Activated T-cell treated with anti-CD3 and anti-CD28 coated beads, Interleukin-2, amount 50 U/mL, for 4 hours (primary cell): ENCODE measurements around the gene TMEM208. TPM values are rescaled to one million over a fixed set of nuclear protein-coding genes. Genes with fewer than 3 reads are reported as not detected.
A peak's percentile ranks its signal among the peaks of the same experiment; 100 is the strongest.

Experiments used
- ATAC-seq, 2 donors: fragments of 200-7000 bp; cut with Tn5 transposase; one replicate each; pipeline ENCODE4 v1.10.0; 2021
- DNase-seq: peaks from one replicate; pipeline ENCODE4 v3.0.0-alpha.2; 2020
- H3K27me3 Mint-ChIP-seq: one replicate; pipeline ENCODE4 v1.8.0; 2021; ENCODE audit warnings: low read depth, mixed read lengths
- H3K36me3 Mint-ChIP-seq: one replicate; pipeline ENCODE4 v1.8.0; 2022; ENCODE audit warnings: mixed read lengths; ENCODE audit not compliant: insufficient read depth
- H3K4me1 Mint-ChIP-seq: one replicate; pipeline ENCODE4 v1.8.0; 2021; ENCODE audit warnings: low read depth, mixed read lengths
- H3K4me3 Mint-ChIP-seq: one replicate; pipeline ENCODE4 v1.8.0; 2021; ENCODE audit warnings: mild to moderate bottlenecking, moderate library complexity, mixed read lengths
- H3K9me3 Mint-ChIP-seq: one replicate; pipeline ENCODE4 v1.8.0; 2021; ENCODE audit warnings: mixed read lengths
- total RNA-seq, 3 donors: library from RNA; stranded (reverse); gene quantifications; one replicate each; pipeline ENCODE4 v1.2.1, GENCODE V29; 2021

The TMEM208 gene
- total RNA-seq, 3 donors from 2014 or later = 109 to 130 (median 124) TPM

DNA sequence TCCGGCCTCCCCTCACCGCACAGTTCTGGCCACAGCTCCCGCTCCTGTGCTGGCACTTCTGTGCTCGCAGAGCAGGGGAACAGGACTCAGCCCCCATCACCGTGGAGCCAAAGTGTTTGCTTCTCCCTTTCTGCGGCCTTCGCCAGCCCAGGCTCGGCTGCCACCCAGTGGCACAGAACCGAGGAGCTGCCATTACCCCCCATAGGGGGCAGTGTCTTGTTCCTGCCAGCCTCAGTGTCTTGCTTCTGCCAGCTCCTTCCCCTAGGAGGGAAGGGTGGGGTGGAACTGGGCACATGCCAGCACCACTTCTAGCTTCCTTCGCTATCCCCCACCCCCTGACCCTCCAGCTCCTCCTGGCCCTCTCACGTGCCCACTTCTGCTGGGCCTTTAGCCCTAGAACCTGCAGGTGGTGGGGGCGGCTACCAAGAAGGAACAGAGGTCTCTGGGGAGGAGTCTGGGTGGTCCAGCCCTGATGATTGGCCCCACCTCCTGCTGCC, 28.6 kb upstream of the TMEM208 start:
- Mint-ChIP-seq H3K9me3 (no peaks in the 10 kb centered on the region), H3K27me3 (no peaks in the 10 kb centered on the region), H3K4me1 (peaks cover 22% of the 10 kb centered on the region), H3K4me3 (no peak overlapping the region), H3K36me3 (peaks cover 29% of the 10 kb centered on the region)
- DNase-seq (no peak), ATAC-seq (peak; percentile 60 to 61)

- Mint-ChIP-seq H3K4me1 (peaks cover 13% of the 10 kb centered on the region), H3K27me3 (no peaks in the 10 kb centered on the region), H3K9me3 (no peaks in the 10 kb centered on the region), H3K36me3 (peaks cover 24% of the 10 kb centered on the region), H3K4me3 (no peak within 1 kb of the TSS)
- ATAC-seq (no peak), DNase-seq (no peak)
Measured at GRCh38 chr16:67199011-67199807, 27.7 kb upstream of the TMEM208 start, which contains the start of gene ELMO3. Gene ELMO3, plus strand, starts transcription at chr16:67199131. Its CDS starts 196 bp downstream, at chr16:67199327.

- ATAC-seq = no peak
- no peaks in the 10 kb centered on the region for H3K9me3 Mint-ChIP-seq
- peaks cover 13% of the 10 kb centered on the region for H3K4me1 Mint-ChIP-seq
Measured at GRCh38 chr16:67199808-67200198, 27.1 kb upstream of the TMEM208 start.

DNA sequence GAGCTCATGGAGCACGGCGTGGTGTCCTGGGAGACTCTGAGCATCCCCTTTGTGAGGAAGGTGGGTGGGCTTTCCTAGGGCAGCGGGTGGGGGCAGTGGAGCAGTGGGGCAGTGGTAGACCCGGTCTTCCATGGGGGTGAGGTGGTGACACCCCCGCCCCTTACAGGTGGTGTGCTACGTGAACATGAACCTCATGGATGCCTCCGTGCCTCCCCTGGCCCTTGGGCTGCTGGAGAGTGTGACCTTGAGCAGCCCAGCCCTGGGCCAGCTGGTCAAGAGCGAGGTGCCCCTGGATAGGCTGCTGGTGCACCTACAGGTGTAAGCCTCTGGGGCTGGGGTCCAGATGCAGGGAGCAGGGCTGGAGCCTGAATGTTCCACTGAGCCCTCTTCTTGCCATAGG, 26.4 kb upstream of the TMEM208 start:
- Mint-ChIP-seq H3K27me3 (no peaks in the 10 kb centered on the region), H3K9me3 (no peaks in the 10 kb centered on the region), H3K4me1 (peaks cover 12% of the 10 kb centered on the region), H3K36me3 (peaks cover 21% of the 10 kb centered on the region), H3K4me3 (no peak overlapping the region)
- ATAC-seq = no peak
- no peak for DNase-seq

More at GRCh38 chr16:67199808-67200198, 27.1 kb upstream of the TMEM208 start:
- Mint-ChIP-seq H3K4me3 (no peak overlapping the region), H3K36me3 (peaks cover 24% of the 10 kb centered on the region), H3K27me3 (no peaks in the 10 kb centered on the region)
- DNase-seq = no peak

GRCh38 chr16:67201411-67202345, 25.3 kb upstream of the TMEM208 start:
- DNase-seq (no peak), ATAC-seq (no peak)
- H3K4me3 Mint-ChIP-seq = no peak overlapping the region
- peaks cover 2% of the 10 kb centered on the region for H3K4me1 Mint-ChIP-seq
- H3K9me3 Mint-ChIP-seq = no peaks in the 10 kb centered on the region
- H3K27me3 Mint-ChIP-seq = no peaks in the 10 kb centered on the region
- H3K36me3 Mint-ChIP-seq = peaks cover 11% of the 10 kb centered on the region

DNA sequence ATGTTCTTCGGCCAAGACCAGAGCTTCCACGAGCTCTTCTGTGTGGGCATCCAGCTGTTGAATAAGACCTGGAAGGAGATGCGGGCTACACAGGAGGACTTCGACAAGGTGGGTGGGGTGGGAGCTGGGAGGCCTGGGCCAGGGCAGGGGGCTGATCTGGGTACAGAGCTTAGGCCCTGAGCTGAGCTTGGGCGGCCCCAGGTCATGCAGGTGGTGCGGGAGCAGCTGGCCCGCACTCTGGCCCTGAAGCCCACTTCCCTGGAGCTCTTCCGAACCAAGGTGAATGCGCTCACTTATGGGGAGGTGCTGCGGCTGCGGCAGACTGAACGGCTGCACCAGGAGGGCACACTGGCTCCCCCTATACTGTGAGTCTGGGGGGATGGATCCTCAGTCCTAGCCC, 24.5 kb upstream of the TMEM208 start:
- DNase-seq (no peak), ATAC-seq (no peak)
- Mint-ChIP-seq H3K4me3 (no peak overlapping the region), H3K4me1 (no peaks in the 10 kb centered on the region), H3K9me3 (no peaks in the 10 kb centered on the region), H3K27me3 (no peaks in the 10 kb centered on the region), H3K36me3 (peaks cover 7% of the 10 kb centered on the region)

- DNase-seq (no peak), ATAC-seq (no peak)
- H3K36me3 Mint-ChIP-seq = peaks cover 7% of the 10 kb centered on the region
- H3K4me1 Mint-ChIP-seq = no peaks in the 10 kb centered on the region
- H3K9me3 Mint-ChIP-seq = no peaks in the 10 kb centered on the region
- H3K27me3 Mint-ChIP-seq = no peaks in the 10 kb centered on the region
- no peak overlapping the region for H3K4me3 Mint-ChIP-seq
Measured at GRCh38 chr16:67202956-67203493, 23.9 kb upstream of the TMEM208 start.

- Mint-ChIP-seq H3K4me1 (no peaks in the 10 kb centered on the region), H3K4me3 (no peak overlapping the region), H3K9me3 (no peaks in the 10 kb centered on the region), H3K27me3 (no peaks in the 10 kb centered on the region), H3K36me3 (peaks cover 4% of the 10 kb centered on the region)
- no peak for ATAC-seq
- no peak for DNase-seq
Measured at GRCh38 chr16:67204076-67204475, 22.9 kb upstream of the TMEM208 start.

DNA sequence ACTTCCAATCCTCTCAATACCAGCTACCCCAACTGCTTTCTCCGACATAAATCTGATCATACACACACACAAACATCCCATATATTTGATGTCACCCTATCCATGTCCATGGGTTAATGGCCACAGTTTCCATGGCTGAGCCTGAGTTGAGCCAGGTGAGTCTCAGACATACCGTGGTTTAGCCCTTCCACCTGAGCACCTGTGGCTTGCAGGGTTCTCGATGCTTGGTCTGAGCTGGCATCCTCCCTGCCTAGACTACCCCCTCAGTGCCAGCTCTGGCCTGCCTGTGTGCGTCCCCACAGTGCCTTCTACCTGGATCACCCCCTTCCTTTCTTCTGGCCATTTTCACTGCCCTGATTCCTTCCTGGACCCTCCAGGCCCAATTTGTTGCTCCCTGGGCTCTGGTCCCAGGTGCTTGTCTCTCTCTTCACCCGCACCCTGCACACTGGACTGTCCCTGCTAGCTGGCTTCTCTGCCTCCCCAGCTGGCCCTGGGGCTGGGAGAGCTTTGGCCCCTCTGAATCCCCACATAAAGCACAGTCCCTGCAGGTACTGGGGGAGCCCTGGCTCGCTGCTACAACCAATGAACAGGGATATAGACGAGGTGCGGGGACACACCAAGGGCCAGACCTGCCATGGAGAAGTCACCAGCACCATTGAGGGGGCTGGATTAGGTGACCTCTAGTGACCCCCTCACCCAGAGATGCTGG, 20.6 kb upstream of the TMEM208 start:
- no peaks in the 10 kb centered on the region for H3K4me1 Mint-ChIP-seq
- no peak for ATAC-seq
- no peaks in the 10 kb centered on the region for H3K27me3 Mint-ChIP-seq
- no peak for DNase-seq
- no peaks in the 10 kb centered on the region for H3K9me3 Mint-ChIP-seq
- peaks cover 2% of the 10 kb centered on the region for H3K36me3 Mint-ChIP-seq
- H3K4me3 Mint-ChIP-seq = no peak overlapping the region

DNA sequence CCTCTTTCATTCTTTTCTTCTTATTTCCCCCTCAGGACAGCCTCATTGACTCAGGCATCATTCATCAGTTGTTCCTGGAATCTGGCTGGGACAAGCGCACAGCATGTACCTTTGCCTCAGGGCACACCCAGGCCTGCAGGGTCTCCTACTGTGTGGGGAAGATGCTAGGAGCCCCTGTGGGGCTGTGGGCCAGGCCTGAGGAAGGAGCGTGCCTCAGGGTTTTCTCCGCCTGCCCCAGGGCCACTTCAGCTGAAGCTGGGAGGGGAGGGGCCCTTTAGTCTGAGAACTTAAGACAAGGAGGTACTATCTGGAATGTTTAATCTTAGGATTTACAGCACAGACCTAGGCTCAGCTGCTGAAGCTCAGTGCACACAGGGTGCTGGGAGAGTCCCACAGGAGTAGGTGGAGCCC, 20.1 kb upstream of the TMEM208 start:
- DNase-seq = no peak

DNA sequence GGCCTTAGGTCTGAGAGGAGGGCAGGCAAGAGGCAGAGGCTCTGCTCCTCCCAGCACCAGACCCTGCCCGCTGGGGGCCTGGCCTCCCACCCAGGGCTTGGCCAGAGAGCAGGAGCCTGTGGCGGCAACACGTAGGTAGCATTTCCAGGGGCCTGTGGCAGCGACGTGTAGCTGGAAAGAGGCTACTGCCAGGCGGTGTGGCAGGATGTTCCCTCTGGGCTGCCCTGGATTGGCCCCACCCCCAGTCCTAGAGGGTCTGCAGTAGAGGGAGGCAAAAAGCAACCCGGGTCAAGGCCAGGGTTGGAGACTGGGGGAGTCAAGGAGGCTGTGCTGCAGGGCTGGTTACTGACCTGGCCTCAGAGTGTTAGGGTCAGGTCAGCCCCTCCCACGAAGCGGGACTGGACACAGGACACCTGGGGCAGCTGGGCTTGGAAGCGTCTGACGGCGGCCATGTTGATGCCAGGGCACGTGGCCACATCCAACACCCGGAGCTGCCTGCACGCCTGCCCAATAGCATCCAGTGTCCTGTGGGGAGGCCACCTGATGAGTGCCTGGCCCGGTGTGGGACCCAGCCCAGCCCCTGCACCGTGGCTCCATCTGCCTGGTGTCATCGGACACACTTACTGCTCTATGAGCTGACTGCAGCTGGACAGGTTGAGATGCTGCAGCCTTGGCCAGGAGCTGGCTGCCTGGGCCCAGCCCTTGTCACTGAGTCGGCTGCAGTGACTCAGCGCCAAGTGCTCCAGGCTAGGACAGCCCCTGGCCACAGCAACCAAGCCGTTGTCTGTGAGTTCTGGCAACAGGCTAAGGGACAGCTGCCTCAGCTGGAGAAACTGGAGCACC, 19.5 kb upstream of the TMEM208 start:
- ATAC-seq (no peak), DNase-seq (no peak)
- no peaks in the 10 kb centered on the region for H3K27me3 Mint-ChIP-seq
- H3K9me3 Mint-ChIP-seq = no peaks in the 10 kb centered on the region
- peaks cover 5% of the 10 kb centered on the region for H3K36me3 Mint-ChIP-seq
- no peak overlapping the region for H3K4me3 Mint-ChIP-seq
- H3K4me1 Mint-ChIP-seq = no peaks in the 10 kb centered on the region

More for the DNA sequence above, 20.1 kb upstream of the TMEM208 start:
- Mint-ChIP-seq H3K9me3 (no peaks in the 10 kb centered on the region), H3K4me1 (no peaks in the 10 kb centered on the region), H3K27me3 (no peaks in the 10 kb centered on the region), H3K36me3 (peaks cover 4% of the 10 kb centered on the region), H3K4me3 (no peak overlapping the region)
- no peak for ATAC-seq

- Mint-ChIP-seq H3K4me3 (no peak overlapping the region), H3K27me3 (no peaks in the 10 kb centered on the region), H3K9me3 (no peaks in the 10 kb centered on the region), H3K36me3 (peaks cover 5% of the 10 kb centered on the region), H3K4me1 (no peaks in the 10 kb centered on the region)
- DNase-seq (no peak), ATAC-seq (no peak)
Measured at GRCh38 chr16:67208154-67208896, 18.6 kb upstream of the TMEM208 start.
